ENCODE results near the gene TSBP1.

The TSBP1 gene

DNA sequence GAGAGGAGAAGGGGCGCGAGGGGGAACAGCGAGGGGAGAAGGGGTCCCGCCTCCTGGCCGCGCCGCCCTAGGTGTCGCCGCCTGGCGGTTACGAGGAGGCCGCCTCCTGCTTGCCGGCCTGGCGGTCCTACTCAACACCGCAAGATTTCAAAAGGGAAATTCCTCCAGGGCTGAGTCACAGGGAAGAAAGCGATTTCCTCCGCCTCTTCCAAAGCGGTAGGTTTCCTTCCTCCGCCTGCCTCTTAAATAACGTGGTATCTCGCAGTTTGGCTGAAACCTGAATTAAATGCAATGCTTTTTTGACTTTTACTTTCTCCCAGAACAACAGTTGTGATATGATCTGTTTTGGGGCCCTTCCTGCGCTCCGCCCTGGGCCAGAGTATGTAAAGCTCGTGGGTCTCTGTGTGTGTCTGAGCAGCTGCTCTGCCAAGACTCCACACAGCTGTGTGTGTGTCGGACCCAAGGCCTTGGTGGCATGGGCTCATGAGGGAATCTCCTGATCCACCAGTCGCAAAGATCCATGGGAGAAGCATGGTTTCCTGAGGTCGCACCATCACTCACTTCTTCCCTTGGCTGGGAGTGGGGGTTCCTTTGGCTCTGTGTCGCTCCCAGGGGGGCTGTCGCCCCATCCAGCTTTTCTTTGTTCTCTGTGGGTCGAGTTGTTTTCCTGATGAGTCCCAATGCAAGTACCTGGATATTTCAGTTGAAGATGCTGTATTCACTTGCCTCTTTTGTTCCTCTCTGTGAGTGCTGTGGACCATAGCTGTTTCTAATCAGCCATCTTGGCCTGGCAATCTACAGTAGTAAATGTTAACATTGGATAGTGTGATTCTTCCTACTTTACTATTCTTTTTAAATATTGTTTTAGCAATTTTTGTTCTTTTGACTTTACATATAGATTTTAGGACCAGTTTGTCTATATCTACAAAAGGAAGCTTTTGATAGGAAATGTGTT lies 116.2 kb downstream of the TSBP1 start:
- peak; percentile 81 for TF ChIP-seq CTCF (IDR thresholded peaks at IDR 0.05; ENCODE audit: low read depth, low read length)
- DNase-seq (ENCODE audit: low read depth in 2 of 2) = peak; percentile 95
- H3K4me3 ChIP-seq (replicated peaks in 1 of 2; ENCODE audit: low read depth in 2 of 2, low read length in 2 of 2) = peak overlapping the region; percentile 39 to 43

GRCh38 chr6:32254761-32255198 lies 116.9 kb downstream of the TSBP1 start:
- DNase-seq (ENCODE audit: low read depth in 2 of 2) = no peak
- TF ChIP-seq CTCF (IDR thresholded peaks at IDR 0.05; ENCODE audit: low read depth, low read length) = no peak
- H3K4me3 ChIP-seq (replicated peaks in 1 of 2; ENCODE audit: low read depth in 2 of 2, low read length in 2 of 2) = peak overlapping the region; percentile 39 to 43

DNA sequence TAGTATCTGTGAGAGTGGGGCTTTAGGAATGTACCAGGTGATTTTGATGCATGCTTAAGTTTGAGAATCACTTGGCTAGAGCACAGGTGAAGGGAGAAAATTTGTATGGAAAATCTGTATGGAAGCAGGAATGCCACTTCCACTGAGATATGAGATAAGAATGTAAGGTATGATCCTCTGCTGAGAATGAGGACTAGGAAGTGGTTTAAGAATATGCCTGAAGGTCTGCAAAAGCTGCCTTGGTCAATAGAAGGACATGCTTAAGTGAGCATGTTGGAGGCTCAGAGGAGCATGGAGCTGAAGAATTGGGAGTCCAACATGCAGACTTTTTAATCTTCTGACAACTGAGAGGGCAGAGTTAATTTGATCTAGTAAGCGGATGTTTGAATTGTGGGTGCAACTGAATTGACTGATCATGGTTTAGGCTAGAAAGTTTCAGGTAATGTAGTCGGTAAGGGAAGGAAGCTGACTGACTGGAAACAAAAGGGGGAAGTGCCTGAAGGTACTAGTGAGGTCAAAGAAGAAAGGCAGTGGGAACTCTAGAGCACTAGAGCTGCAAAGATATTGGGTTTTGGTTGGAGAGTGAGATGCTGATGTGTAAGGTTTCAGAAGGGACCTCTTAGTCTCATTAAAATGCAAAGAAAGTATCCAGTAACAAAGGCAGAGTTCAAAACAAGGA lies 119.2 kb downstream of the TSBP1 start:
- DNase-seq (ENCODE audit: low read depth in 2 of 2) = no peak
- no peak for TF ChIP-seq CTCF (IDR thresholded peaks at IDR 0.05; ENCODE audit: low read depth, low read length)
- no peak overlapping the region for H3K4me3 ChIP-seq (replicated peaks in 1 of 2; ENCODE audit: low read depth in 2 of 2, low read length in 2 of 2)

- DNase-seq (ENCODE audit: low read depth in 2 of 2) = no peak
- no peak for TF ChIP-seq CTCF (IDR thresholded peaks at IDR 0.05; ENCODE audit: low read depth, low read length)
- H3K4me3 ChIP-seq (replicated peaks in 1 of 2; ENCODE audit: low read depth in 2 of 2, low read length in 2 of 2) = no peak overlapping the region
Observed at GRCh38 chr6:32249262-32249661, 122.4 kb downstream of the TSBP1 start.

GRCh38 chr6:32247401-32247800 lies 124.3 kb downstream of the TSBP1 start:
- DNase-seq (ENCODE audit: low read depth in 2 of 2) = no peak
- no peak for TF ChIP-seq CTCF (IDR thresholded peaks at IDR 0.05; ENCODE audit: low read depth, low read length)
- H3K4me3 ChIP-seq (replicated peaks in 1 of 2; ENCODE audit: low read depth in 2 of 2, low read length in 2 of 2) = no peak overlapping the region

DNA sequence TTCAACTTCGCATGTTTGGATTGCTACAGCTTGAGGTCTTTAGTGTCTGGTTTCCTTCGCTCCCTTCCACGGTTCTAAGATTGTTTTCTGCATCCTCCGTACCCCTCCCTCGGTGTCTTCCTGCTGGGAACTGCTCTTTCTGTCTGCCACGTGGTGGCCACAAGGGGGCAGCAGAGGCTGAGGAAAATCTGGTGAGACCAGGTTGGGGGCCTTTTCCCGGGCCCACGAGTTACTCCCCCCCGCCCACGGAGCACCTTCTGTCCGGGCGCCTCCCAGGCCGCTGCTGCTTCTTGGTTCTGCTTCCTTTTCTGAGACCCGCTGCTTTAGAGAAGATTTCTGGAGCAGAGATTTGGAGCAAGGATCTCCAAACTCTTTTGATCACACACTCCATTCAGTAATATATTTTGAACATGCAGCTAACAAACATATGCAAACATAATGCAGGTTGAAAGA lies 126.7 kb downstream of the TSBP1 start:
- no peak overlapping the region for H3K4me3 ChIP-seq (replicated peaks in 1 of 2; ENCODE audit: low read depth in 2 of 2, low read length in 2 of 2)
- DNase-seq (ENCODE audit: low read depth in 2 of 2) = peak; percentile 78 to 81
- peak; percentile 86 for TF ChIP-seq CTCF (IDR thresholded peaks at IDR 0.05; ENCODE audit: low read depth, low read length)

Data from cardiac fibroblast (primary cell).